MM.1S (cell line): ENCODE data around the gene PROSER3.

Source experiments
- EZH2 ChIP-seq: fragments of 300-600 bp; sonication (generic); optimal IDR thresholded peaks from 2 replicates; pipeline ENCODE3; 2017; ENCODE audit warnings: low read depth, mild to moderate bottlenecking, antibody characterized with exemption, low read length, mixed read lengths
- TF ChIP-seq, protein P1 (sequence below): fragments of 300-600 bp; sonication (generic); IDR thresholded peaks from 2 replicates; pipeline ENCODE4 v1.5.1; 2016; ENCODE audit warnings: antibody characterized with exemption, low read length, mixed read lengths

DNA sequence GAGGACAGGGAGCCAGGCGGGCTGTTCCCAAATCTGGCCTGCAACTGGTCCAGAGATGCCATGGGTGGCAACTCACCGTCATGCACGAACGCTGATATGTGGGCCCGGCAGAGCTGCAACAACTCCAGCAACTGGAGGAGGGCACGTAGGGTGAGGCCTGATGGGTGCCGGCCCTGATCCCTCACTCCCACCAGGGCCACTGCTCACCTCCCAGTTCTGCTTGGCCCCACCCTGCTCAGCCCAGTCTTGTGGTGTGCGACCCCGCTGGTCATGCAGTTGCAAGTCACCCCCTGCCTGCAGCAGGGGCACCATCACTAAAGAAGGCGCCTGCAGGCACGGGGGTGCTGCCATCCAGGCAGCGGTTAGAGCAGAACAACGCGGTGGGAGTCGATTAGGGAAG, 34.3 kb downstream of the PROSER3 start:
- TF ChIP-seq EZH2, result no peak
- TF ChIP-seq, protein P1, sequence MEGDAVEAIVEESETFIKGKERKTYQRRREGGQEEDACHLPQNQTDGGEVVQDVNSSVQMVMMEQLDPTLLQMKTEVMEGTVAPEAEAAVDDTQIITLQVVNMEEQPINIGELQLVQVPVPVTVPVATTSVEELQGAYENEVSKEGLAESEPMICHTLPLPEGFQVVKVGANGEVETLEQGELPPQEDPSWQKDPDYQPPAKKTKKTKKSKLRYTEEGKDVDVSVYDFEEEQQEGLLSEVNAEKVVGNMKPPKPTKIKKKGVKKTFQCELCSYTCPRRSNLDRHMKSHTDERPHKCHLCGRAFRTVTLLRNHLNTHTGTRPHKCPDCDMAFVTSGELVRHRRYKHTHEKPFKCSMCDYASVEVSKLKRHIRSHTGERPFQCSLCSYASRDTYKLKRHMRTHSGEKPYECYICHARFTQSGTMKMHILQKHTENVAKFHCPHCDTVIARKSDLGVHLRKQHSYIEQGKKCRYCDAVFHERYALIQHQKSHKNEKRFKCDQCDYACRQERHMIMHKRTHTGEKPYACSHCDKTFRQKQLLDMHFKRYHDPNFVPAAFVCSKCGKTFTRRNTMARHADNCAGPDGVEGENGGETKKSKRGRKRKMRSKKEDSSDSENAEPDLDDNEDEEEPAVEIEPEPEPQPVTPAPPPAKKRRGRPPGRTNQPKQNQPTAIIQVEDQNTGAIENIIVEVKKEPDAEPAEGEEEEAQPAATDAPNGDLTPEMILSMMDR, result no peak
